Endothelial cell of umbilical vein (primary cell): ENCODE measurements around the gene GULP1. TPM values are rescaled to one million over a fixed set of nuclear protein-coding genes. Genes with fewer than 3 reads are reported as not detected.

ENCODE experiments used
- BruUV-seq: library from RNA; stranded (reverse); fragments of 400-500 nt; replicated peaks from 2 replicates; lab custom pipeline; 2021; lab: Mats Ljungman, UMichigan
- CTCF ChIA-PET: fragments of 300-600, 350-600 bp; sonication (Branson Sonifier 250); formaldehyde crosslinking; loops from one replicate; lab custom pipeline; 2021; ENCODE audit warnings: antibody characterized with exemption, inconsistent platforms; lab: Charles Lee
- POLR2A ChIA-PET: fragments of 300-600, 350-600 bp; sonication (Branson Sonifier 250); formaldehyde crosslinking; loops from one replicate; lab custom pipeline; 2021; ENCODE audit warnings: antibody characterized with exemption, inconsistent platforms; lab: Charles Lee
- DNase-seq: peaks from one replicate; pipeline ENCODE4 v3.0.0-alpha.2; 2011; ENCODE audit warnings: low read depth, low spot score
- FAIRE-seq: peaks from 2 replicates; lab custom pipeline; 2011; peaks lifted over from hg19 to GRCh38; lab: Jason Lieb, UNC
- H2AFZ ChIP-seq: 2 replicates; pipeline ENCODE4 v1.6.0; 2012; ENCODE audit warnings: low read depth, low read length, control low read depth, inconsistent platforms
- H3K27ac ChIP-seq: 2 replicates; pipeline ENCODE4 v1.5.1; 2011; ENCODE audit warnings: low read depth, mild to moderate bottlenecking, control low read depth, low read length, moderate library complexity; ENCODE audit not compliant: insufficient read depth
- H3K27me3 ChIP-seq, 2 experiments: 2 replicates each; pipeline versions ENCODE4 v1.6.0 to v1.6.1; 2011; ENCODE audit warnings: low read length in 2 of 2, mixed read lengths in 1 of 2; ENCODE audit not compliant: control insufficient read depth in 2 of 2, insufficient read depth in 2 of 2
- H3K36me3 ChIP-seq, 2 experiments: 2 replicates in 1 of 2; 3 replicates in 1 of 2; pipeline ENCODE4 v1.5.1; 2011; ENCODE audit warnings: low read length in 2 of 2, mild to moderate bottlenecking in 1 of 2, moderate library complexity in 1 of 2; ENCODE audit not compliant: control insufficient read depth in 2 of 2, insufficient read depth in 2 of 2; ENCODE audit errors: extremely low read depth in 1 of 2
- H3K4me1 ChIP-seq: 3 replicates; pipeline ENCODE4 v1.5.1; 2011; ENCODE audit warnings: mild to moderate bottlenecking, low read length; ENCODE audit not compliant: control insufficient read depth, insufficient read depth; ENCODE audit errors: extremely low read depth
- H3K4me2 ChIP-seq: 2 replicates; pipeline ENCODE4 v1.6.1; 2011; ENCODE audit warnings: low read length, control low read depth, mixed read lengths; ENCODE audit not compliant: insufficient read depth
- H3K4me3 ChIP-seq, 3 experiments: fragments of 200-600 bp in 1 of 3; sonication (generic), shearing (Covaris generic) in 1 of 3; replicated peaks in 1 of 3; 2 replicates each; pipeline ENCODE4 v1.5.1; 2011 to 2016; ENCODE audit warnings: control low read depth in 3 of 3, low read length in 3 of 3, mild to moderate bottlenecking in 2 of 3, inconsistent platforms in 1 of 3, low read depth in 1 of 3, moderate library complexity in 1 of 3; ENCODE audit not compliant: insufficient read depth in 1 of 3
- H3K79me2 ChIP-seq: 2 replicates; pipeline ENCODE4 v1.6.0; 2012; ENCODE audit warnings: low read length, inconsistent platforms; ENCODE audit not compliant: control insufficient read depth, insufficient read depth
- H3K9ac ChIP-seq: replicated peaks from 2 replicates; pipeline ENCODE3; 2011; ENCODE audit warnings: low read length, control low read depth; ENCODE audit not compliant: insufficient read depth; ENCODE audit errors: extremely low read depth
- H3K9me1 ChIP-seq: replicated peaks from 3 replicates; pipeline ENCODE4 v1.6.0; 2011; ENCODE audit warnings: mild to moderate bottlenecking, low read length; ENCODE audit not compliant: control insufficient read depth, insufficient read depth; ENCODE audit errors: extremely low read depth
- H3K9me3 ChIP-seq: replicated peaks from 2 replicates; pipeline ENCODE4 v1.5.1; 2012; ENCODE audit warnings: low read length, inconsistent platforms; ENCODE audit not compliant: control insufficient read depth, insufficient read depth
- H4K20me1 ChIP-seq: replicated peaks from 2 replicates; pipeline ENCODE3; 2011; ENCODE audit warnings: mild to moderate bottlenecking, low read length; ENCODE audit not compliant: control insufficient read depth, insufficient read depth; ENCODE audit errors: extremely low read depth
- FOS ChIP-seq: IDR thresholded peaks from 2 replicates; pipeline ENCODE4 v1.6.1; 2011; ENCODE audit warnings: mild to moderate bottlenecking, low read length, moderate library complexity, borderline replicate concordance; ENCODE audit not compliant: insufficient read depth
- GATA2 ChIP-seq: IDR thresholded peaks from 2 replicates; pipeline ENCODE4 v1.7.0; 2011; ENCODE audit warnings: low read depth, mild to moderate bottlenecking, moderate library complexity, mixed read lengths, low read length; ENCODE audit not compliant: insufficient read length, insufficient read depth
- JUN ChIP-seq: IDR thresholded peaks from 2 replicates; pipeline ENCODE4 v1.6.1; 2011; ENCODE audit warnings: borderline replicate concordance, low read depth; ENCODE audit not compliant: insufficient read length, insufficient read depth
- MYC ChIP-seq: IDR thresholded peaks from one replicate; pipeline ENCODE4 v1.6.1; 2011; ENCODE audit warnings: mild to moderate bottlenecking, low read depth, low read length
- POLR2A ChIP-seq: IDR thresholded peaks from 2 replicates; pipeline ENCODE4 v1.6.1; 2012; ENCODE audit warnings: low read depth, mild to moderate bottlenecking, control low read depth, low read length
- POLR2AphosphoS5 ChIP-seq: IDR thresholded peaks from 2 replicates; pipeline ENCODE4 v1.6.1; 2012; ENCODE audit warnings: low read depth, mild to moderate bottlenecking, control low read depth, low read length, moderate library complexity; ENCODE audit not compliant: insufficient read depth
- dilution Hi-C: fragments of 300-500 bp; cut with MboI; formaldehyde crosslinking; loops from one replicate; pipeline ENCODE4 v1.15.0; 2019; ENCODE audit warnings: low sequenced_read_pairs; ENCODE audit not compliant: extremely low pct_ligation_motif_present
- intact Hi-C: fragments of 100-400 bp; cut with micrococcal nuclease; formaldehyde crosslinking; loops from one replicate; pipeline ENCODE4 v1.10.0; 2022
- polyA plus RNA-seq, 4 experiments: library from polyadenylated mRNA; depleted of rRNA in 3 of 4; stranded (reverse) in 3 of 4; unstranded in 1 of 4; fragments of >200 nt; gene quantifications; 2 replicates each; pipeline versions ENCODE4 v1.2.1 to v1.2.3, GENCODE V29; 2011 to 2012; ENCODE audit warnings: missing spikeins in 1 of 4
- total RNA-seq: library from RNA; stranded (reverse); gene quantifications from 2 replicates; pipeline ENCODE4 v1.2.3, GENCODE V29; 2021
- TF ChIP-seq, protein P1 (sequence below), 2 donors: IDR thresholded peaks; 1 replicate in 1 of 2; 2 replicates in 1 of 2; pipeline ENCODE4 v1.5.1; 2011; ENCODE audit warnings: low read length in 2 of 2, mild to moderate bottlenecking in 2 of 2, moderate library complexity in 2 of 2, control low read depth in 1 of 2, inconsistent platforms in 1 of 2, low read depth in 1 of 2; ENCODE audit not compliant: insufficient read depth in 1 of 2; ENCODE audit errors: extremely low read depth in 1 of 2
- TF ChIP-seq, protein P2 (sequence below): IDR thresholded peaks from 2 replicates; pipeline ENCODE4 v1.6.1; 2011; ENCODE audit not compliant: insufficient read depth, insufficient read length

GULP1 gene
- total and polyA plus RNA-seq, 2 donors (not counting 3 experiments of a cell fraction or from before 2014, with no cell fraction given): 24.4 to 53.8 TPM

DNA sequence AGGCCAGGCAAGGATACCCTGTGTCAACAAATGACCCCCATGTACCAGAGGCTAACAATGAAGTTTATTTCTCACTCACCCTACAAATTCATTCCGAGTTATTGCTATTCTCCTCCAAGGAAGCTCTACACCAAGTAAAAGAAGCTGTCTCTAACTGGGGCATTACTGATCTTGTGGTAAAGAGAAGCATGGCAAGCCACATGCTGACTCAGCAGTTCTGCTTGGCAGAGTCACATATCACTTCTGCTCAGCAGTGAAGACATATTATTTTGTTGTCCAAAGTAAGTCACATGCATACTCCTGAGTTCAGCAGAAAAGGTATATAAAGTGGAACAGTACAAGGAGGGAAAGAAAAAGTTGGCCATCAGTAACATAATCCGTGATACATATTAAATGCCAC, 315.8 kb downstream of the GULP1 start:
- no peak for FAIRE-seq
- Histone ChIP-seq H3K4me1 (no peaks in the 10 kb centered on the region), H3K4me3 (no peak overlapping the region), H3K9me1 (no peaks in the 10 kb centered on the region), H4K20me1 (no peaks in the 10 kb centered on the region), H3K36me3 (no peaks in the 10 kb centered on the region), H3K9ac (no peak overlapping the region), H2AFZ (no peak overlapping the region), H3K79me2 (no peaks in the 10 kb centered on the region), H3K27me3 (no peaks in the 10 kb centered on the region), H3K9me3 (no peaks in the 10 kb centered on the region), H3K4me2 (no peak overlapping the region), H3K27ac (no peak overlapping the region)
- ChIA-PET CTCF (interaction anchor here (1.5 kb wide), 1 partner anchor 10 kb away, joined by 11 read pairs; no protein-coding TSS in a partner anchor), POLR2A (no interaction called here)
- no peak for DNase-seq
- intact Hi-C loops (no loop called here), dilution Hi-C loops (no loop called here)
- no TSS peak for BruUV-seq
- no peak for TF ChIP-seq FOS
- no peak for TF ChIP-seq JUN
- TF ChIP-seq MYC: no peak
- no peak for TF ChIP-seq POLR2AphosphoS5
- no peak for TF ChIP-seq POLR2A
- TF ChIP-seq, protein P1, sequence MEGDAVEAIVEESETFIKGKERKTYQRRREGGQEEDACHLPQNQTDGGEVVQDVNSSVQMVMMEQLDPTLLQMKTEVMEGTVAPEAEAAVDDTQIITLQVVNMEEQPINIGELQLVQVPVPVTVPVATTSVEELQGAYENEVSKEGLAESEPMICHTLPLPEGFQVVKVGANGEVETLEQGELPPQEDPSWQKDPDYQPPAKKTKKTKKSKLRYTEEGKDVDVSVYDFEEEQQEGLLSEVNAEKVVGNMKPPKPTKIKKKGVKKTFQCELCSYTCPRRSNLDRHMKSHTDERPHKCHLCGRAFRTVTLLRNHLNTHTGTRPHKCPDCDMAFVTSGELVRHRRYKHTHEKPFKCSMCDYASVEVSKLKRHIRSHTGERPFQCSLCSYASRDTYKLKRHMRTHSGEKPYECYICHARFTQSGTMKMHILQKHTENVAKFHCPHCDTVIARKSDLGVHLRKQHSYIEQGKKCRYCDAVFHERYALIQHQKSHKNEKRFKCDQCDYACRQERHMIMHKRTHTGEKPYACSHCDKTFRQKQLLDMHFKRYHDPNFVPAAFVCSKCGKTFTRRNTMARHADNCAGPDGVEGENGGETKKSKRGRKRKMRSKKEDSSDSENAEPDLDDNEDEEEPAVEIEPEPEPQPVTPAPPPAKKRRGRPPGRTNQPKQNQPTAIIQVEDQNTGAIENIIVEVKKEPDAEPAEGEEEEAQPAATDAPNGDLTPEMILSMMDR (IDR thresholded peaks at IDR 0.05; ENCODE audit: extremely low read depth in 1 of 2, insufficient read depth in 1 of 2, low read depth in 1 of 2, low read length in 2 of 2): no peak
- TF ChIP-seq, protein P2, sequence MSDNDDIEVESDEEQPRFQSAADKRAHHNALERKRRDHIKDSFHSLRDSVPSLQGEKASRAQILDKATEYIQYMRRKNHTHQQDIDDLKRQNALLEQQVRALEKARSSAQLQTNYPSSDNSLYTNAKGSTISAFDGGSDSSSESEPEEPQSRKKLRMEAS: no peak
- no peak for TF ChIP-seq GATA2
